ENCODE data around the gene GALNT4.

The GALNT4 gene

GRCh38 chr12:89524541-89525304 lies at the start of gene GALNT4:
TSS of gene GALNT4 (minus strand) at chr12:89524796. CDS start at chr12:89524549, 247 bp downstream.
- peak; percentile 36 to 38 for DNase-seq (ENCODE audit: low read depth in 2 of 2)

- DNase-seq (ENCODE audit: low read depth in 2 of 2): no peak
Measured at GRCh38 chr12:89573051-89573810, 48.6 kb upstream of the GALNT4 start.

- DNase-seq (ENCODE audit: low read depth in 2 of 2): no peak
Measured at GRCh38 chr12:89571491-89572195, 47.0 kb upstream of the GALNT4 start.

DNA sequence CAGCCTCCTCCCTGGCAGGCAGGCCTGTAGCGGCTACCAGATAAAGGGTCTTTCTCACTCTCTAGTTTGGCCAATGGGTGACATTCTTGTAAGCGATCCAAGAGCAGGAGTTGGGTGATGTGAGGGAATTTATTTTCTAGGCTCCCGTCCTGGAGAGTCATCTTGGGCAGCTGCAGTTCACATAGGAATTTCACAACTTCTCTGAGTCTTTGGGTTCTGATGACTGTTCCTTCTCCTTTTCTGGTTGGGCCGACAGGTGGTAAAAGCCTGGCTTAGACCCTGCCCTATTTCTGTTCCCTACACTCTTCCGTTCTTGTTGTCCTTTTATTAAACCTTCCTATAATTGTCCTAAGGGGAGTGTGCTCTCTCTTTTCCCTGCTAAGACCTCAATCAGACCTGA lies 43.9 kb upstream of the GALNT4 start:
- DNase-seq (ENCODE audit: low read depth in 2 of 2): no peak

DNA sequence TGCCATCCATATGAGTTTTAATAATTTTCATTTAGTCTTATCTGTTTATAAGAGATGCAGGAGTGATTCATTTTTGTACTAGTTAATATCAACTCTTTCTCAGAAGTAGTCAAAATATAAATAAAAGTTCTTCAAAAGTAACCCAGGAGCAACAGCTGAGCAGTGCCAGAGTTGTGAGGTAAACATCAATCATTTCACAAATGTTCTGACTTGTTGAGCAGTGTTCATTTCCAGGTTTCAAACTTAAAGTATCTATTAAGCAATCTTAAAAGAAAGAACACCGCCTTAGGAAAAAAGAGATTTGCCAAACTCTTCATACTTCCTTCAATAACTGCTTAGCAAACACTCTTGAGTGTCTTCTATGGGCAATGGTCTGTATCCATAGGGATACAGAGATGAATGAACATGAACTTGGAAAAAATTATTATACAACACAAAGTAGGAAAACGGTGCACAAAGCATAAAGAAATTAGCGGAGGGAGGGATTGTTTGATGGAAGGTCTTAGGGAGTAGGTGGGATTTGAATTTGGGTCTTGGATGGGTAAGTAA lies 43.2 kb upstream of the GALNT4 start:
- no peak for DNase-seq (ENCODE audit: low read depth in 2 of 2)

- DNase-seq (ENCODE audit: low read depth in 2 of 2): no peak
Measured at GRCh38 chr12:89566615-89567014, 42.0 kb upstream of the GALNT4 start.

DNA sequence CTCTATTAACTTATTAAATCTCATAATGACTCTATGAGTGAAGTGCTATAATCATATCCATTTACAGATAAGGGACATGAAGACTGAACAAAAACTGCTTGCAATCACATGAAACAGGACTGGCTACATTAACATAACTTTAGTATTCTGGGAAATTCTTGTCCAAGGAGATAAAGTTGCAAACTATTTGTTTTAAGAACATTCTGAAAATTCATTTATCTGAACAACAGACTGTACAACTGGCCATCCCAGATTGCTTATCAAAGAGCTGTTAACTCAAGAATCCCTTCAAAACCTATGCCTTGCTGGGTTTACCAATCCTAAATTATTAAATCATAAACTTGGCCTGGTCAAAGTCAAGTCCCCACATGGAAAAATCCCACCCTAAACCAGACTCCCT lies 40.4 kb upstream of the GALNT4 start:
- no peak for DNase-seq (ENCODE audit: low read depth in 2 of 2)

DNA sequence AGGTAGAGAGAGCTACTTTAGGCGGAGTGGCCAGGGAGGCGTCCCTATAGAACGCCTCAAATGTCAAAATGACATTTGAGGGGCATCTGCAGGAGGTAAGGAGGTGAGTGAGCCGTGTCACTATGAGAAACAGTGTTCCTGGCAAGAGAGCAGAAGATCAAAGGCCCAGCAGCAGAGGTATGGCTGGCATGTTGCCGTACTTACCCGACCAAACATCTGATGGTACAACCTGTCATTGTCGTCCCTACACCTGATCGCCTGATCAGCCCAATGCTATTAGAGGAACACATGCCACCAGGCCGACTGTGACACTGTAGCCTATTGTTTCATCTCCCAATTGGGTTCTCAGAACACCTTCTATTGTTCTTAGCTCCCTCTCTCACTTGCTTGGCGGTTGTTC lies 35.2 kb upstream of the GALNT4 start:
- DNase-seq (ENCODE audit: low read depth in 2 of 2): no peak

- DNase-seq (ENCODE audit: low read depth in 2 of 2): no peak
Measured at GRCh38 chr12:89556976-89557375, 32.4 kb upstream of the GALNT4 start.

DNA sequence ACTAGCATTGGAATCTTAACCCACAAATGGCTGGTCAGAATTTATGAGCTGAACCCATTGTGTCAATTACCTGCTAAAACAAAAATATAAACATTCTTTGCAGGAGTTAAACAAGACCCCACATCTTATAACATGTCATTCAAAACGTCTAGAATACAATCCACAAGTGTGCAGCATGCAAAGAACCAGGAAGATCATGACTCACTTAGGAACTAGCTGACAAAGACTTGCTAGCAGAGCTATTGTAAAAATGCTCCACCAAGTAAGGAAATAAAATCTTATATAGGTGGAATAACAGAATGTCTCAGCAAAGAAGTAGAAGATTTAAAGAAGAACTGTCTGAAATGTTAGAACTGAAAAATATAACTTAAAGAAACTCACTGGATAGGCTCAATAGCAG lies 27.8 kb upstream of the GALNT4 start:
- no peak for DNase-seq (ENCODE audit: low read depth in 2 of 2)

DNA sequence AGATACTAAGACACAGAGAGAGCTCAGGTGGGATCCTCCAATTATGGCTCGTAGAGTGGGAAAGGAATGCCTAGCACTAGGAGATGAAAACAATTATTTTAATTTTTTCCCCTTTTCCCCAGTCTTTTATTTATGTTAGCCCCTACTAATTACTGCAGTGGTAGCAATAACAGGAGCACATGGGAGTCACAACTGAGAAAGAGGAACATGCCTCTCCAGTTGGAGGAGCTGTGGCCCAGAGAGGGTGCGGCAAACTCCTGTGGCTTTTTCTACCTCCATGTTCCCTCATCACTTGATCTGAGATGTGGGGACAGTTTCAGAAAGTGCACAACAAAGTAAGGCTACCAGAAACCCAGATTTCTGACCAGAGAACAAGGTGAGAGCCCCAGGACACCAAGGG lies 27.2 kb upstream of the GALNT4 start:
- no peak for DNase-seq (ENCODE audit: low read depth in 2 of 2)

DNA sequence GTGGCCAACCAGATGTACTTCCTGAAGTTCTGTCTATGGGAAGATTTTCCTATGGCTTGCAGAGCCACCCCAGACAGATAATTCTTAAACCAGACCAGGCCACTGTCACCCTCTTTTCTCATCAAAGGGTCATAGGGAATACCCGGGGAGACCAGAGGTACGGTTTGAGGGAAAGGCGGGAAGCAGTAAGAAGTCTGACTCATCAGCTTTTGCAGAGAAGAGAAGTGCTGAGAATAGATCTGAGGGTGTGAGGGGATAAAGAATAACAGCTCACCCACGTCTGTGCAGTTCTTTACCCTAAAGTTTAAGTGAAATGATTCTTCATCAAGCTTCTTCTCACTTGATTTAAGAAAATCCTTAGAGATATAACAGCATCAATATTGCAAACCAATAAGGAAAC lies 22.5 kb upstream of the GALNT4 start:
- no peak for DNase-seq (ENCODE audit: low read depth in 2 of 2)

- DNase-seq (ENCODE audit: low read depth in 2 of 2): no peak
Measured at GRCh38 chr12:89546151-89546550, 21.6 kb upstream of the GALNT4 start.

DNA sequence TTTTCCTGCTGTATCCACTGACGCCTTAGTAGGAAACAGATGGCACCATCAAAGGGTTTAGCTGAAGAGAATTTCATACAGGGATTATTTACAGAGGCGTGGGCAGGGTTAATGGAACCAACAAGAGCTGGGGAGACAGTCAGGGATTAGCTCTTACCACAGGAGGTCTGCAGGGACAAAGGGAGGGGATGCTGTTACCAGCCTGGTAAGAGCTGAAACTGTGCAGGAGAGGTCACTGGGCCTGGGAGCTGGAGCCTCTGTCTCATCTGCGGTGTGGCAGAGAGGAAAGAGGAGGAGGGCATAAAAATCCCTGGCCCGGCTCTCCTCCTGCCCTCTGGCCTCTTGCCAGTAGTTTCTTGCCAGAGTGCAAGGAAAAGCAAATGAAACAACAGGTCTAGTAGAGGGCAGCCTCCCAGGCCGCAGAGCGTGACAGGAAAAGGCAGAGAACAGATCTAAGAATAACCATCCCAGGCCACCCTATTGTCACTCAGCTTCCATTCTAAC lies 20.1 kb upstream of the GALNT4 start:
- no peak for DNase-seq (ENCODE audit: low read depth in 2 of 2)

DNA sequence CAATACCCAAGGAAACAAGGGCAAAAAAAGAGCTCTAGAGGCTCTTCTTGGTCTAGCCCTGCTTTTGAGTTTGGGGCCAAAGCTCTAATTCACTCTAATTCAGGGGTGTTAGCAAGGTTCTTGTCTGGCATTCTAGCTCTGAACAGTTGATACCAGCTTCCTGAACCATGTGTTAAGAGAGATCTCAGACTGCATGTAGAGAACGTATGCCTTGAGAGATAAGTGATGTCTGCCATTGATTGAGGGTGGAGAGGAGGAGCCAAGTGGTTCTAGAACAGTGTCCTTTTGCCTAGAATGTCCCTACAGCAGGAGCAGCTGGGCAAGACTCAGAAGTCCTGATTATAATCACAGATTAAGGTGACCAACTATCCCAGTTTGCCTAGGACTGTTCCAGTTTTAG lies 19.4 kb upstream of the GALNT4 start:
- DNase-seq (ENCODE audit: low read depth in 2 of 2): no peak

- peak; percentile 23 to 30 for DNase-seq (ENCODE audit: low read depth in 2 of 2)
Measured at GRCh38 chr12:89542912-89543592, 18.5 kb upstream of the GALNT4 start.

DNA sequence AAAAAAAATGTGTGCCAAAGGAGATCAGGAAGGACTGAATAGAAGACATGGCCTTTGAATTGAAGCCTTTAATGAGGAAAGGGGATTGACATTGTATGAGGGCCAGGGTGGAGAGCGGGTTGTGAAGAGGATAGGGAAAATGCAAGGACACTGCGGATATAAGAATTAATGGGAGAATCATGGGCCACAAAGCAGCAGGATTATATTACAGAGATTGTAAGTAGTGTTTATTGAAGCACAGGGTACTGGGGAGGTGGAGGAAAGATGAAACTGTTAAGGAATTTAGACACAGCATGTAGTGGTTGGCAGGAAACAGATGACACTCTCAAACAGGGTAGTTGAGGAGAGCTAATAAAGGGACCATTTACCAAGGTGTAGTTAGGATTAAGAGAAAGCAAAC lies 17.6 kb upstream of the GALNT4 start:
- DNase-seq (ENCODE audit: low read depth in 2 of 2): no peak

GRCh38 chr12:89540586-89540985 lies 16.0 kb upstream of the GALNT4 start:
- DNase-seq (ENCODE audit: low read depth in 2 of 2): no peak

DNA sequence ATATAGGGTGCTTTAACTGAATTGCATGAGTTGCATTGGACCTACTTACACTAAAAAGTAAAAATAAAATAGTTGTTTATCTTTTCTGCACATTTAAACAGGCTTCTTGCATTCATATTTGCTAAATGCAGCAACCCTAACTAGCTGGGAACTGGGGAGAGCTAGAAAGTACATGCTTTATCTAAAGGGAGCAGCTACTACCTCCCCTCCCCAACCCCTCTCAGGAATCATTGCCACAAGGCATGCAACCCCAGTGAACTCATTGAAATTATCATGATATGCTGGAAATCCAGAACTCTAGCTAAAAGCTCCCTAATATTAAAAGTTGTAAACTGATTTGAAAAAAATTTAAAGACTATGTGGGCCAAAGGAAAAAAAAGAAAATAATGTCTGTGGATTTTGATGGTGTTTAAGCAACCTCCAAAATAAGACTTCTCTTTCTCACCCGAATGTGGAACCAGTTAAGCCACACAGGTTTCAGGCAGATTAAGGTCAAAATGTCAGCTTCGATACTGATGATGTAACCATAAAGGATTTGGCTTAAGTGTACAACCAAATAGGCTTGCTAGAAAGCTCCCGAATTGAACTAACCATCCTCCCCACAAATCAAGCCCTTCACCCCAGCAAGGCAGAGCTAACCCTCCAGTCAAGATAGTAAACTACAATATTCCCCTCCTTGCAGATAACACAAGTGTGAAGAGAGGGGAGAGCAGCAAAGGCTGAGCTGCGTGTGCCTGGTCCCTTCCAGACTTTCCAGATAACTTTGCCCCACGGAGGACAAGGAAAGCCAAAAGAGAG lies 15.0 kb upstream of the GALNT4 start:
- no peak for DNase-seq (ENCODE audit: low read depth in 2 of 2)

- no peak for DNase-seq (ENCODE audit: low read depth in 2 of 2)
Measured at GRCh38 chr12:89538897-89539296, 14.3 kb upstream of the GALNT4 start.

GRCh38 chr12:89537389-89537788 lies 12.8 kb upstream of the GALNT4 start:
- no peak for DNase-seq (ENCODE audit: low read depth in 2 of 2)
